IMR-90 (cell line): ENCODE results near the gene KLHL8. TPM values are rescaled to one million over a fixed set of nuclear protein-coding genes. Genes with fewer than 3 reads are reported as not detected.
A peak's percentile ranks its signal among the peaks of the same experiment; 100 is the strongest.

Experiments
- ATAC-seq: fragments of 200-7000 bp; cut with Tn5 transposase; 2 replicates; pipeline ENCODE4 v1.9.1; 2020; ENCODE audit warnings: low read depth, mild to moderate bottlenecking, moderate library complexity
- BruUV-seq: library from RNA; stranded (reverse); fragments of 400-500 nt; replicated peaks from 2 replicates; lab custom pipeline; 2021; lab: Mats Ljungman, UMichigan
- CTCF ChIA-PET: fragments of 300-600 bp; formaldehyde crosslinking; extraction: SDS; loops from one replicate; lab custom pipeline; 2021; ENCODE audit warnings: antibody characterized with exemption; lab: Yijun Ruan, JAX
- POLR2A ChIA-PET: fragments of 300-600 bp; sonication (Branson Sonifier 250); formaldehyde crosslinking; loops from one replicate; lab custom pipeline; 2022; ENCODE audit warnings: antibody characterized with exemption; ENCODE audit not compliant: unreplicated experiment; lab: Charles Lee
- DNase-seq: peaks from one replicate; pipeline ENCODE4 v3.0.0; 2013
- H2AFZ ChIP-seq: replicated peaks from 2 replicates; pipeline ENCODE3; 2013; ENCODE audit warnings: low read length, mild to moderate bottlenecking; ENCODE audit not compliant: poor library complexity
- H2AK5ac ChIP-seq: 2 replicates; pipeline ENCODE4 v1.6.1; 2013; ENCODE audit warnings: low read depth, low read length, inconsistent platforms
- H2AK9ac ChIP-seq: replicated peaks from 2 replicates; pipeline ENCODE3; 2013; ENCODE audit warnings: mild to moderate bottlenecking, low read depth, low read length, moderate library complexity; ENCODE audit not compliant: poor library complexity
- H2BK120ac ChIP-seq: 2 replicates; pipeline ENCODE4 v1.6.1; 2013; ENCODE audit warnings: low read depth, low read length, inconsistent platforms
- H2BK15ac ChIP-seq: 3 replicates; pipeline ENCODE4 v1.6.1; 2013; ENCODE audit warnings: low read depth, low read length, inconsistent platforms
- H2BK20ac ChIP-seq: 2 replicates; pipeline ENCODE4 v1.6.1; 2013; ENCODE audit warnings: low read depth, mild to moderate bottlenecking, inconsistent platforms, low read length, moderate library complexity
- H2BK5ac ChIP-seq: 2 replicates; pipeline ENCODE4 v1.6.1; 2013; ENCODE audit warnings: mild to moderate bottlenecking, low read depth, low read length, inconsistent platforms; ENCODE audit not compliant: poor library complexity, severe bottlenecking
- H3K14ac ChIP-seq: replicated peaks from 2 replicates; pipeline ENCODE4 v1.6.1; 2013; ENCODE audit warnings: low read depth, low read length, inconsistent platforms
- H3K18ac ChIP-seq: 2 replicates; pipeline ENCODE4 v1.6.1; 2013; ENCODE audit warnings: low read depth, low read length, control low read depth
- H3K23ac ChIP-seq: 2 replicates; pipeline ENCODE4 v1.6.1; 2013; ENCODE audit warnings: low read depth, low read length, inconsistent platforms
- H3K27ac ChIP-seq: 2 replicates; pipeline ENCODE4 v1.5.1; 2013; ENCODE audit warnings: mild to moderate bottlenecking, control low read depth, low read length; ENCODE audit not compliant: insufficient read depth
- H3K27me3 ChIP-seq: 2 replicates; pipeline ENCODE4 v1.6.1; 2013; ENCODE audit warnings: low read length; ENCODE audit not compliant: control insufficient read depth, insufficient read depth
- H3K36me3 ChIP-seq: 2 replicates; pipeline ENCODE4 v1.6.1; 2013; ENCODE audit warnings: low read length, mixed read lengths; ENCODE audit not compliant: control insufficient read depth, insufficient read depth
- H3K4ac ChIP-seq: 2 replicates; pipeline ENCODE4 v1.6.1; 2013; ENCODE audit warnings: low read depth, low read length, inconsistent platforms
- H3K4me1 ChIP-seq: 2 replicates; pipeline ENCODE4 v1.6.1; 2013; ENCODE audit warnings: low read length, mixed read lengths; ENCODE audit not compliant: control insufficient read depth, insufficient read depth
- H3K4me2 ChIP-seq: 2 replicates; pipeline ENCODE4 v1.6.1; 2013; ENCODE audit warnings: low read depth, mild to moderate bottlenecking, control low read depth, low read length, moderate library complexity
- H3K4me3 ChIP-seq: 2 replicates; pipeline ENCODE4 v1.5.1; 2013; ENCODE audit warnings: low read depth, mild to moderate bottlenecking, control low read depth, low read length, moderate library complexity; ENCODE audit not compliant: insufficient read depth
- H3K56ac ChIP-seq: 2 replicates; pipeline ENCODE4 v1.6.1; 2013; ENCODE audit warnings: low read length, inconsistent platforms; ENCODE audit not compliant: insufficient read depth; ENCODE audit errors: extremely low read depth
- H3K79me1 ChIP-seq, 2 experiments: 2 replicates each; pipeline ENCODE4 v1.6.1; 2013; ENCODE audit warnings: low read length in 2 of 2, inconsistent platforms in 1 of 2, low read depth in 1 of 2
- H3K9ac ChIP-seq: 2 replicates; pipeline ENCODE4 v1.6.1; 2013; ENCODE audit warnings: low read depth, low read length, control low read depth
- H3K9me1 ChIP-seq: 2 replicates; pipeline ENCODE4 v1.6.1; 2013; ENCODE audit warnings: low read length, inconsistent platforms; ENCODE audit not compliant: insufficient read depth
- H3K9me3 ChIP-seq: 2 replicates; pipeline ENCODE4 v1.6.1; 2013; ENCODE audit warnings: low read length; ENCODE audit not compliant: control insufficient read depth, insufficient read depth
- H4K20me1 ChIP-seq: 2 replicates; pipeline ENCODE4 v1.6.1; 2013; ENCODE audit warnings: low read length, inconsistent platforms; ENCODE audit not compliant: insufficient read depth
- H4K5ac ChIP-seq: 2 replicates; pipeline ENCODE4 v1.6.1; 2013; ENCODE audit warnings: mild to moderate bottlenecking, low read depth, low read length, control low read depth
- H4K8ac ChIP-seq, 2 experiments: 2 replicates each; pipeline ENCODE4 v1.6.1; 2013; ENCODE audit warnings: low read depth in 2 of 2, low read length in 2 of 2, control low read depth in 1 of 2, inconsistent platforms in 1 of 2
- H4K91ac ChIP-seq: 2 replicates; pipeline ENCODE4 v1.6.1; 2013; ENCODE audit warnings: low read depth, low read length, inconsistent platforms; ENCODE audit not compliant: insufficient read depth
- BHLHE40 ChIP-seq: fragments of 150-350 bp; IDR thresholded peaks from 2 replicates; pipeline ENCODE4 v1.6.1; 2016; ENCODE audit warnings: mild to moderate bottlenecking, low read depth, low read length
- CEBPB ChIP-seq: IDR thresholded peaks from 2 replicates; pipeline ENCODE4 v1.6.1; 2012; ENCODE audit warnings: low read depth, low read length, improper control_type of control experiment
- CHD1 ChIP-seq: IDR thresholded peaks from 2 replicates; pipeline ENCODE4 v1.6.1; 2012; ENCODE audit warnings: low read depth, low read length, improper control_type of control experiment
- FOS ChIP-seq: fragments of 150-350 bp; IDR thresholded peaks from 2 replicates; pipeline ENCODE4 v1.6.1; 2016; ENCODE audit warnings: low read depth, low read length
- MAFK ChIP-seq: IDR thresholded peaks from 2 replicates; pipeline ENCODE4 v1.6.1; 2012; ENCODE audit warnings: low read depth, low read length, improper control_type of control experiment
- MAZ ChIP-seq: IDR thresholded peaks from 2 replicates; pipeline ENCODE4 v1.6.1; 2012; ENCODE audit warnings: low read depth, mild to moderate bottlenecking, low read length, improper control_type of control experiment, moderate library complexity, borderline replicate concordance
- MXI1 ChIP-seq: IDR thresholded peaks from 2 replicates; pipeline ENCODE4 v1.6.1; 2012; ENCODE audit warnings: low read depth, mild to moderate bottlenecking, low read length, moderate library complexity, borderline replicate concordance
- NFE2L2 ChIP-seq: fragments of 150-350 bp; IDR thresholded peaks from 2 replicates; pipeline ENCODE4 v1.6.1; 2016; ENCODE audit warnings: low read depth, mild to moderate bottlenecking, low read length
- POLR2A ChIP-seq: IDR thresholded peaks from 2 replicates; pipeline ENCODE4 v1.6.1; 2012; ENCODE audit warnings: mild to moderate bottlenecking, low read depth, low read length
- RCOR1 ChIP-seq: IDR thresholded peaks from 2 replicates; pipeline ENCODE4 v1.6.1; 2012; ENCODE audit warnings: mild to moderate bottlenecking, low read length, improper control_type of control experiment; ENCODE audit not compliant: insufficient replicate concordance
- RFX5 ChIP-seq: IDR thresholded peaks from 2 replicates; pipeline ENCODE4 v1.8.0; 2012; ENCODE audit warnings: low read depth, mild to moderate bottlenecking, low read length, moderate library complexity
- SMC3 ChIP-seq: fragments of 150-350 bp; IDR thresholded peaks from 2 replicates; pipeline ENCODE4 v1.6.1; 2016; ENCODE audit warnings: low read depth, mild to moderate bottlenecking, antibody characterized with exemption, low read length, moderate library complexity
- WGBS, 2 experiments: methylation state at CpG; one replicate each; pipeline versions ENCODE4 v1.1.5 to v1.1.7; 2013; ENCODE audit warnings: missing lambda C conversion rate in 2 of 2; ENCODE audit not compliant: insufficient read length in 1 of 2; ENCODE audit errors: extremely low coverage in 2 of 2; 5-methylcytosine and 5-hydroxymethylcytosine counted together
- dilution Hi-C: fragments of 300-500 bp; cut with HindIII; formaldehyde crosslinking; loops from one replicate; pipeline ENCODE4 v1.14.3; 2018; ENCODE audit warnings: low sequenced_read_pairs; ENCODE audit not compliant: unreplicated experiment
- in situ Hi-C: fragments of 300-500 bp; cut with MboI; formaldehyde crosslinking; loops from 3 replicates; pipeline ENCODE4 v1.14.3; 2019; ENCODE audit warnings: low sequenced_read_pairs, inconsistent platforms, mixed read lengths
- intact Hi-C: fragments of 100-400 bp; cut with micrococcal nuclease; formaldehyde crosslinking; loops from 2 replicates; pipeline ENCODE4 v1.10.0; 2022
- polyA plus RNA-seq, 3 experiments: library from polyadenylated mRNA; depleted of rRNA; stranded (reverse); fragments of >200 nt; gene quantifications; 2 replicates each; pipeline ENCODE4 v1.2.3, GENCODE V29; 2012; ENCODE audit warnings: low replicate concordance in 1 of 3
- total RNA-seq: library from RNA; depleted of rRNA; stranded (reverse); fragments of >200 nt; gene quantifications from 2 replicates; pipeline ENCODE4 v1.2.3, GENCODE V29; 2012
- TF ChIP-seq, protein P1 (sequence below): fragments of 150-350 bp; IDR thresholded peaks from 2 replicates; pipeline ENCODE4 v1.6.1; 2016; ENCODE audit warnings: low read depth, mild to moderate bottlenecking, low read length, moderate library complexity, borderline replicate concordance
- TF ChIP-seq, protein P2 (sequence below): fragments of 150-350 bp; IDR thresholded peaks from 2 replicates; pipeline ENCODE4 v1.6.1; 2017; ENCODE audit warnings: mild to moderate bottlenecking, antibody characterized with exemption, low read length, low read depth
- TF ChIP-seq, protein P3 (sequence below): conservative IDR thresholded peaks from 2 replicates; pipeline ENCODE4 v1.5.1; 2012; ENCODE audit warnings: mild to moderate bottlenecking, low read depth, low read length, improper control_type of control experiment

Gene KLHL8
- total and polyA plus RNA-seq, 2 of the 4 experiments (the other 2 are of a cell fraction), result 3.1 to 9.5 TPM

DNA sequence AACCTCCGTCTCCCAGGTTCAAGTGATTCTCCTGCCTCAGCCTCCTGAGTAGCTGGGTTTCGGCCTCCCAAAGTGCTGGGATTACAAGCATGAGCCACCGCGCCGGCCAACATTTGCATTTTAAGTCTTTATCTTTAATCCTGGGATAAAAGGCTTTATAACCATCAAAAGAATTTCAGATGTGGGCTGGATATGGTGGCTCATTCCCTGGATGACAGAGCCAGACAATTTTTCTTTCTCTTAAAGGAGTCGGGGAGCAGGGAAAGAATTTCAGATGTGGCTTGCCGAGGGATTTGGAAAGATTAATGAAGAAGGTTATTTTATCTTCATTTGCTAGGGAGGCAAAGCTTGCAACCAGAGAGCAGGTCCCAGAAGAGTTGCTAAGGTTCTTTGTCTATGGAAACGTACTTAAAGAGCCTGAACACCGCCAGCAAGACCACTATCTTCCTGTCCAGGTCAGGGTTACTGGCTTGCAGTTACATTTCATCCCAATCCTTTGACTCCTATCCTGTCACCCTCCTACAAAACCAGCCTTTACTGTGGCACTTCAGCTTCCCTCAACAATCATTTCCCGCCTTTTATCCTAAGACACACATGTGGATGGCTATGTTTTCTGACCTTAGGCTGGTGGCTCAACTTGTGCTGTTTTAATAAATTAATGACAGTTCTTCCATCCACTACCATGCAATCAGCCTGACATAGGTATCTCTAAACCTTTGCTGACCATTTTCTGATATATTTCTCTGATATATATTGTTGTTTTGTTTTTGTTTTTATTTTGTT lies 3.9 kb upstream of the KLHL8 start:
- Histone ChIP-seq H2BK20ac (no peak overlapping the region), H3K56ac (no peak overlapping the region), H4K8ac (no peak overlapping the region), H3K4ac (no peak overlapping the region), H3K27ac (no peak overlapping the region), H3K9ac (no peak overlapping the region), H3K79me1 (peaks cover 2 to 7% of the 10 kb centered on the region in 2 experiments; a peak in 3 of 4 replicates), H2BK15ac (no peak overlapping the region), H2BK120ac (no peak overlapping the region), H3K14ac (no peak overlapping the region), H3K27me3 (no peaks in the 10 kb centered on the region), H4K5ac (no peak overlapping the region), H4K20me1 (no peaks in the 10 kb centered on the region), H3K9me3 (no peaks in the 10 kb centered on the region), H3K4me2 (no peak overlapping the region), H3K23ac (0 out of 2 replicates have a peak overlapping the region, but pooled peaks have one; percentile 40), H2BK5ac (no peak overlapping the region), H4K91ac (no peak overlapping the region), H3K36me3 (no peaks in the 10 kb centered on the region), H2AK5ac (no peak overlapping the region), H3K4me3 (no peak overlapping the region), H3K9me1 (no peaks in the 10 kb centered on the region), H2AK9ac (no peak overlapping the region), H2AFZ (no peak overlapping the region), H3K4me1 (no peaks in the 10 kb centered on the region), H3K18ac (no peak overlapping the region)
- BruUV-seq, result no TSS peak
- no peak for DNase-seq
- in situ Hi-C loops (no loop called here), intact Hi-C loops (loop anchor here (5.0 kb wide), 1 partner anchor 302 kb away; no protein-coding TSS in a partner anchor), dilution Hi-C loops (no loop called here)
- WGBS, 2 experiments, result 67% methylated on average over 1 of the region's 10 CpGs; no CpG with 5 or more reads in 1 of the 2 experiments
- no peak for ATAC-seq
- ChIA-PET CTCF (interaction anchor here (1.5 kb wide), 1 partner anchor 13 kb away, joined by 3 read pairs; no protein-coding TSS in a partner anchor), POLR2A (no interaction called here)
- no peak for TF ChIP-seq BHLHE40
- no peak for TF ChIP-seq NFE2L2
- TF ChIP-seq RFX5, result no peak
- TF ChIP-seq, protein P1, sequence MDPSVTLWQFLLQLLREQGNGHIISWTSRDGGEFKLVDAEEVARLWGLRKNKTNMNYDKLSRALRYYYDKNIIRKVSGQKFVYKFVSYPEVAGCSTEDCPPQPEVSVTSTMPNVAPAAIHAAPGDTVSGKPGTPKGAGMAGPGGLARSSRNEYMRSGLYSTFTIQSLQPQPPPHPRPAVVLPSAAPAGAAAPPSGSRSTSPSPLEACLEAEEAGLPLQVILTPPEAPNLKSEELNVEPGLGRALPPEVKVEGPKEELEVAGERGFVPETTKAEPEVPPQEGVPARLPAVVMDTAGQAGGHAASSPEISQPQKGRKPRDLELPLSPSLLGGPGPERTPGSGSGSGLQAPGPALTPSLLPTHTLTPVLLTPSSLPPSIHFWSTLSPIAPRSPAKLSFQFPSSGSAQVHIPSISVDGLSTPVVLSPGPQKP, result no peak
- TF ChIP-seq SMC3, result no peak
- no peak for TF ChIP-seq MAFK
- no peak for TF ChIP-seq CEBPB
- TF ChIP-seq RCOR1, result no peak
- TF ChIP-seq, protein P2, sequence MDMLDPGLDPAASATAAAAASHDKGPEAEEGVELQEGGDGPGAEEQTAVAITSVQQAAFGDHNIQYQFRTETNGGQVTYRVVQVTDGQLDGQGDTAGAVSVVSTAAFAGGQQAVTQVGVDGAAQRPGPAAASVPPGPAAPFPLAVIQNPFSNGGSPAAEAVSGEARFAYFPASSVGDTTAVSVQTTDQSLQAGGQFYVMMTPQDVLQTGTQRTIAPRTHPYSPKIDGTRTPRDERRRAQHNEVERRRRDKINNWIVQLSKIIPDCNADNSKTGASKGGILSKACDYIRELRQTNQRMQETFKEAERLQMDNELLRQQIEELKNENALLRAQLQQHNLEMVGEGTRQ, result no peak
- no peak for TF ChIP-seq FOS
- TF ChIP-seq CHD1, result no peak
- TF ChIP-seq, protein P3, sequence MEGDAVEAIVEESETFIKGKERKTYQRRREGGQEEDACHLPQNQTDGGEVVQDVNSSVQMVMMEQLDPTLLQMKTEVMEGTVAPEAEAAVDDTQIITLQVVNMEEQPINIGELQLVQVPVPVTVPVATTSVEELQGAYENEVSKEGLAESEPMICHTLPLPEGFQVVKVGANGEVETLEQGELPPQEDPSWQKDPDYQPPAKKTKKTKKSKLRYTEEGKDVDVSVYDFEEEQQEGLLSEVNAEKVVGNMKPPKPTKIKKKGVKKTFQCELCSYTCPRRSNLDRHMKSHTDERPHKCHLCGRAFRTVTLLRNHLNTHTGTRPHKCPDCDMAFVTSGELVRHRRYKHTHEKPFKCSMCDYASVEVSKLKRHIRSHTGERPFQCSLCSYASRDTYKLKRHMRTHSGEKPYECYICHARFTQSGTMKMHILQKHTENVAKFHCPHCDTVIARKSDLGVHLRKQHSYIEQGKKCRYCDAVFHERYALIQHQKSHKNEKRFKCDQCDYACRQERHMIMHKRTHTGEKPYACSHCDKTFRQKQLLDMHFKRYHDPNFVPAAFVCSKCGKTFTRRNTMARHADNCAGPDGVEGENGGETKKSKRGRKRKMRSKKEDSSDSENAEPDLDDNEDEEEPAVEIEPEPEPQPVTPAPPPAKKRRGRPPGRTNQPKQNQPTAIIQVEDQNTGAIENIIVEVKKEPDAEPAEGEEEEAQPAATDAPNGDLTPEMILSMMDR, result no peak
- no peak for TF ChIP-seq POLR2A
- no peak for TF ChIP-seq MAZ
- no peak for TF ChIP-seq MXI1
